GM19455 (cell line): ENCODE measurements around the gene ITPRIPL1.
A peak's percentile ranks its signal among the peaks of the same experiment; 100 is the strongest.

ENCODE experiments used
- ATAC-seq: cut with Tn5 transposase; IDR thresholded peaks from one replicate; pipeline ENCODE4 v1.9.1; 2021; ENCODE audit not compliant: unreplicated experiment

Gene ITPRIPL1

GRCh38 chr2:96320728-96321622 is 4.1 kb upstream of the ITPRIPL1 start:
- peak; percentile 25 for ATAC-seq

GRCh38 chr2:96323849-96324248 is 1.3 kb upstream of the ITPRIPL1 start:
- no peak for ATAC-seq

- no peak for ATAC-seq
Observed at GRCh38 chr2:96324721-96325040, 436 bp upstream of the ITPRIPL1 start.

- no peak for ATAC-seq
Observed at GRCh38 chr2:96325884-96326255, 753 bp downstream of the ITPRIPL1 start.

- ATAC-seq, result no peak
Observed at GRCh38 chr2:96326564-96326963, 1.4 kb downstream of the ITPRIPL1 start.

GRCh38 chr2:96326990-96327820 is 2.1 kb downstream of the ITPRIPL1 start:
- ATAC-seq, result no peak

- no peak for ATAC-seq
Observed at GRCh38 chr2:96329456-96329855, 4.3 kb downstream of the ITPRIPL1 start.

- no peak for ATAC-seq
Observed at GRCh38 chr2:96329874-96330273, 4.8 kb downstream of the ITPRIPL1 start.

GRCh38 chr2:96330407-96330806 is 5.3 kb downstream of the ITPRIPL1 start:
- ATAC-seq, result no peak

- no peak for ATAC-seq
Observed at GRCh38 chr2:96333708-96334107, 8.6 kb downstream of the ITPRIPL1 start.

GRCh38 chr2:96336104-96336775 is 11.1 kb downstream of the ITPRIPL1 start:
- ATAC-seq, result no peak

- ATAC-seq, result no peak
Observed at GRCh38 chr2:96336873-96337272, 11.8 kb downstream of the ITPRIPL1 start.

GRCh38 chr2:96340493-96341414 is 15.6 kb downstream of the ITPRIPL1 start:
- ATAC-seq, result no peak

GRCh38 chr2:96341641-96342040 is 16.5 kb downstream of the ITPRIPL1 start:
- ATAC-seq, result no peak

- no peak for ATAC-seq
Observed at GRCh38 chr2:96342085-96342484, 17.0 kb downstream of the ITPRIPL1 start.

- peak; percentile 82 for ATAC-seq
Observed at GRCh38 chr2:96344011-96344410, 18.9 kb downstream of the ITPRIPL1 start.

- no peak for ATAC-seq
Observed at GRCh38 chr2:96345438-96345837, 20.3 kb downstream of the ITPRIPL1 start.

- no peak for ATAC-seq
Observed at GRCh38 chr2:96345868-96346462, 20.8 kb downstream of the ITPRIPL1 start.

GRCh38 chr2:96347395-96347794 is 22.3 kb downstream of the ITPRIPL1 start:
- ATAC-seq, result no peak

- ATAC-seq, result no peak
Observed at GRCh38 chr2:96353032-96353561, 28.0 kb downstream of the ITPRIPL1 start.
